HepG2 (cell line): Measurements from ENCODE around the gene SLC2A11. TPM values are rescaled to one million over a fixed set of nuclear protein-coding genes. Genes with fewer than 3 reads are reported as not detected.

ENCODE experiments used
- ATAC-seq: fragments of 200-7000 bp; cut with Tn5 transposase; 3 replicates; pipeline ENCODE4 v1.9.1; 2020; ENCODE audit warnings: mild to moderate bottlenecking, moderate library complexity
- BruUV-seq: library from RNA; stranded (reverse); fragments of 400-500 nt; replicated peaks from 2 replicates; lab custom pipeline; 2021; lab: Mats Ljungman, UMichigan
- CTCF ChIA-PET: fragments of 300-600 bp; formaldehyde crosslinking; extraction: SDS; loops from one replicate; lab custom pipeline; 2021; ENCODE audit warnings: low total read pairs, inconsistent platforms, low intra/inter-chr PET ratio; lab: Yijun Ruan, JAX
- POLR2A ChIA-PET: fragments of 350-600 bp; sonication (Branson Sonifier 250); formaldehyde crosslinking; loops from one replicate; lab custom pipeline; 2020; ENCODE audit warnings: antibody characterized with exemption, inconsistent platforms; lab: Yijun Ruan, JAX
- DNase-seq: peaks from one replicate; pipeline ENCODE4 v3.0.0-alpha.2; 2015; ENCODE audit warnings: low spot score
- FAIRE-seq: peaks from 3 replicates; lab custom pipeline; 2011; peaks lifted over from hg19 to GRCh38; lab: Jason Lieb, UNC
- H2AFZ ChIP-seq: one replicate; pipeline ENCODE4 v1.6.1; 2011; ENCODE audit warnings: low read length, inconsistent platforms
- H3K27ac ChIP-seq: fragments of 300-600 bp; 3 replicates; pipeline ENCODE4 v1.8.0; 2011; ENCODE audit warnings: mixed run types, mild to moderate bottlenecking, mixed read lengths, low read length, inconsistent platforms; ENCODE audit not compliant: insufficient read depth; ENCODE audit errors: extremely low read length
- H3K27me3 ChIP-seq, 2 experiments: fragments of 200-600 bp in 1 of 2; 2 replicates in 1 of 2; 3 replicates in 1 of 2; pipeline versions ENCODE4 v1.6.0 to v1.8.0; 2011; ENCODE audit warnings: low read length in 2 of 2, mild to moderate bottlenecking in 2 of 2, moderate library complexity in 2 of 2, inconsistent platforms in 1 of 2; ENCODE audit not compliant: insufficient read depth in 2 of 2, control insufficient read depth in 1 of 2
- H3K36me3 ChIP-seq, 2 experiments: fragments of 200-600 bp in 1 of 2; replicated peaks in 1 of 2; 2 replicates in 1 of 2; 3 replicates in 1 of 2; pipeline versions ENCODE4 v1.5.1 to v1.8.0; 2011; ENCODE audit warnings: low read length in 2 of 2, inconsistent platforms in 1 of 2; ENCODE audit not compliant: insufficient read depth in 2 of 2, control insufficient read depth in 1 of 2
- H3K4me1 ChIP-seq: 2 replicates; pipeline ENCODE4 v1.5.1; 2012; ENCODE audit warnings: low read length, inconsistent platforms; ENCODE audit not compliant: insufficient read depth
- H3K4me2 ChIP-seq: 2 replicates; pipeline ENCODE4 v1.6.0; 2011; ENCODE audit warnings: low read depth, low read length, inconsistent platforms
- H3K4me3 ChIP-seq, 3 experiments: fragments of 200-600 bp in 1 of 3; sonication (generic), shearing (Covaris generic) in 1 of 3; replicated peaks in 1 of 3; 2 replicates each; pipeline ENCODE4 v1.5.1; 2011 to 2016; ENCODE audit warnings: low read length in 3 of 3, inconsistent platforms in 2 of 3, low read depth in 2 of 3, mild to moderate bottlenecking in 2 of 3, control low read depth in 1 of 3, mixed read lengths in 1 of 3; ENCODE audit not compliant: insufficient read depth in 1 of 3
- H3K79me2 ChIP-seq: one replicate; pipeline ENCODE4 v1.6.1; 2011; ENCODE audit warnings: low read length, inconsistent platforms; ENCODE audit not compliant: insufficient read depth
- H3K9ac ChIP-seq: 2 replicates; pipeline ENCODE4 v1.6.0; 2011; ENCODE audit warnings: mild to moderate bottlenecking, low read depth, low read length, inconsistent platforms; ENCODE audit not compliant: insufficient read depth
- H3K9me3 ChIP-seq: 2 replicates; pipeline ENCODE4 v1.5.1; 2012; ENCODE audit warnings: mild to moderate bottlenecking, low read length
- H4K20me1 ChIP-seq: 2 replicates; pipeline ENCODE4 v1.6.0; 2011; ENCODE audit warnings: inconsistent platforms, mild to moderate bottlenecking, low read length, moderate library complexity; ENCODE audit not compliant: insufficient read depth
- AGO2 ChIP-seq: fragments of 200-400 bp; formaldehyde crosslinking; optimal IDR thresholded peaks from 2 replicates; pipeline ENCODE3; 2017; ENCODE audit warnings: mild to moderate bottlenecking, low read depth, low read length, moderate library complexity
- FOXO4 ChIP-seq: sonication (generic); formaldehyde crosslinking; conservative IDR thresholded peaks from 2 replicates; pipeline ENCODE4 v1.8.1; 2023; ENCODE audit warnings: missing genetic modification reagents
- GMEB1 ChIP-seq: sonication (generic); formaldehyde crosslinking; IDR thresholded peaks from 2 replicates; pipeline ENCODE4 v1.5.1; 2020; ENCODE audit warnings: missing genetic modification reagents, mild to moderate bottlenecking, borderline replicate concordance
- HNF4A ChIP-seq: sonication (generic); formaldehyde crosslinking; IDR thresholded peaks from 2 replicates; pipeline ENCODE4 v1.4.0; 2020; ENCODE audit warnings: missing genetic modification reagents
- MYC ChIP-seq: sonication (generic); formaldehyde crosslinking; IDR thresholded peaks from 2 replicates; pipeline ENCODE4 v1.9.0; 2021; ENCODE audit warnings: missing genetic modification reagents, borderline replicate concordance
- PHF5A ChIP-seq: IDR thresholded peaks from one replicate; pipeline ENCODE4 v1.6.1; 2018; ENCODE audit warnings: low read depth, missing genetic modification reagents; ENCODE audit not compliant: unreplicated experiment
- POLR2AphosphoS2 ChIP-seq: IDR thresholded peaks from 2 replicates; pipeline ENCODE4 v1.6.1; 2011; ENCODE audit warnings: low read depth, low read length, improper control_type of control experiment
- RARG ChIP-seq: sonication (generic); formaldehyde crosslinking; IDR thresholded peaks from 2 replicates; pipeline ENCODE4 v1.4.0; 2020; ENCODE audit warnings: low read depth, mild to moderate bottlenecking, missing genetic modification reagents
- ZSCAN21 ChIP-seq: sonication (generic); formaldehyde crosslinking; IDR thresholded peaks from 2 replicates; pipeline ENCODE4 v1.8.0; 2022; ENCODE audit warnings: mild to moderate bottlenecking, missing genetic modification reagents, moderate library complexity, borderline replicate concordance
- WGBS: methylation state at CpG from one replicate; pipeline ENCODE4 v1.1.6; 2017; ENCODE audit warnings: low lambda C conversion rate; 5-methylcytosine and 5-hydroxymethylcytosine counted together
- in situ Hi-C: cut with HindIII; loops from 2 replicates; pipeline ENCODE4 v1.10.0; 2017; ENCODE audit warnings: low pct_unique_long_range_greater_than_20kb; ENCODE audit not compliant: extremely low pct_ligation_motif_present
- intact Hi-C: fragments of 100-400 bp; cut with micrococcal nuclease; formaldehyde crosslinking; loops from one replicate; pipeline ENCODE4 v1.10.0; 2022; ENCODE audit not compliant: unreplicated experiment
- polyA plus RNA-seq, 8 experiments: library from polyadenylated mRNA; depleted of rRNA in 3 of 8; stranded (reverse) in 7 of 8; unstranded in 1 of 8; fragments of >200 nt; fragmentation: Illumina TruSeq in 4 of 8; extraction: Trizol in 4 of 8; gene quantifications; 2 replicates each; pipeline versions ENCODE4 v1.2.1 to v1.2.3, GENCODE V29; 2011 to 2016; ENCODE audit warnings: low read depth in 4 of 8, missing spikeins in 1 of 8, mixed read lengths in 1 of 8; ENCODE audit not compliant: insufficient read depth in 1 of 8
- total RNA-seq, 5 experiments: library from RNA; depleted of rRNA; stranded (reverse); fragments of >200 nt; fragmentation: Illumina TruSeq; extraction: Trizol; gene quantifications; 2 replicates each; pipeline ENCODE4 v1.2.3, GENCODE V29; 2016; ENCODE audit warnings: low read depth in 1 of 5
- TF ChIP-seq, protein P1 (sequence below): sonication (generic); formaldehyde crosslinking; IDR thresholded peaks from 2 replicates; pipeline ENCODE4 v1.4.0; 2020; ENCODE audit warnings: mild to moderate bottlenecking, missing genetic modification reagents

The SLC2A11 gene
- total and polyA plus RNA-seq, 2 of the 13 experiments (the other 11 are each of a cell fraction or from before 2014, with no cell fraction given), result 15.2 to 15.4 TPM

DNA sequence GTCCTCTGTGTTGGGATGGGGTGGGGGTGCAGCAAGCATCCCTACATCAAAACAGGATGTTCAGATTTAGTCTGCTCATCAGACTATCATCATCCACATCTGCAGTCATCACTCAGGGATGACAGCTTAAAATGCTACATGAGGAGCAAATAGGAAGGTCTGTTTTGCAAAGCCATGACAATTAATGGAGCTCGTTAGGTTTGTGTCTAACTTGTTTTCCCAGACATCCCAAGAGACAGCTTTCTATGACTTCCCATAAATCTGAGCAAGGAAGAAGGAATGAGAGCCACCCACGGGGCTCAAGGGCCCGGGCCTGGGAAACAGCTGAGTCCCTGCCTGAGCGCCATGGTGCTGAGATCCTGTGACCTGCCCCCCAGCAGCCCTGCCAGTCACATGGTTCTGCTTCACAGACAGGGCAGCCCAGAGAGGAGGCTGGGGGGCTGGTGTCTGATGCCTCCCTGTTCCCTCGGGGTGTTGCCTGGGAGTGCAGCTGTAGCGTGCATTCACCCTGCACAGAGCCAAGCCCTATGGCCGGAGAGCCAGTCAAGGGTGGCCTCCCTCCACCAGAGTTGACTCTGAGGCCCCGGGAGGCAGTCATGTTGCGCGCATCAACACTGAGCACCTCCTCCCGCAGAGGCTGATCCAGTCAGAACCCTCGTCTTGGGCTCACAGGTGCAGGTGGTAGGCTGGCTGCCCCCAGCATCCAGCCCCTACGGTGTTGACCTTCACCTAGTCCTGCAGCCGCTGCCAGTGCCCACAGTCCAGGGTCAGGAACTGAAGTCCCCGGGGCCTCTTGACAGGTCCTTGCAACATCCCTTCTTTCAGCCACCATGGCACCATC, 30.9 kb upstream of the SLC2A11 start:
- no peak overlapping the region for H2AFZ ChIP-seq
- ATAC-seq (peak; percentile 20), DNase-seq (no peak), FAIRE-seq (no peak)
- WGBS, result 90% methylated on average over 6 of the region's 15 CpGs
- BruUV-seq, result no TSS peak
- H3K79me2 ChIP-seq, result no peaks in the 10 kb centered on the region
- H3K27me3 ChIP-seq, result no peaks in the 10 kb centered on the region
- H3K4me3 ChIP-seq, result no peak overlapping the region
- peak; percentile 65 for TF ChIP-seq AGO2
- no peak for TF ChIP-seq PHF5A (CRISPR knock-in tag)
- TF ChIP-seq FOXO4 (CRISPR knock-in tag), result 0 out of 2 replicates have a peak, but pooled peaks have one; percentile 19
- peaks cover 58 to 84% of the 10 kb centered on the region in 2 experiments for H3K36me3 ChIP-seq
- no peak overlapping the region for H3K9ac ChIP-seq
- no peaks in the 10 kb centered on the region for H4K20me1 ChIP-seq
- H3K4me2 ChIP-seq, result no peak overlapping the region
- intact Hi-C loops (no loop called here), in situ Hi-C loops (loop anchor here (25.0 kb wide), 1 partner anchor 214 kb away; no protein-coding TSS in a partner anchor)
- ChIA-PET CTCF (no interaction called here), POLR2A (interaction anchor here (0.7 to 0.9 kb wide), 2 partner anchors 40 to 56 kb away, joined by 3 read pairs; partner anchors contain the start of gene SMARCB1)
- H3K27ac ChIP-seq, result peak overlapping the region; percentile 28
- H3K9me3 ChIP-seq, result no peaks in the 10 kb centered on the region
- peaks cover 24% of the 10 kb centered on the region for H3K4me1 ChIP-seq

DNA sequence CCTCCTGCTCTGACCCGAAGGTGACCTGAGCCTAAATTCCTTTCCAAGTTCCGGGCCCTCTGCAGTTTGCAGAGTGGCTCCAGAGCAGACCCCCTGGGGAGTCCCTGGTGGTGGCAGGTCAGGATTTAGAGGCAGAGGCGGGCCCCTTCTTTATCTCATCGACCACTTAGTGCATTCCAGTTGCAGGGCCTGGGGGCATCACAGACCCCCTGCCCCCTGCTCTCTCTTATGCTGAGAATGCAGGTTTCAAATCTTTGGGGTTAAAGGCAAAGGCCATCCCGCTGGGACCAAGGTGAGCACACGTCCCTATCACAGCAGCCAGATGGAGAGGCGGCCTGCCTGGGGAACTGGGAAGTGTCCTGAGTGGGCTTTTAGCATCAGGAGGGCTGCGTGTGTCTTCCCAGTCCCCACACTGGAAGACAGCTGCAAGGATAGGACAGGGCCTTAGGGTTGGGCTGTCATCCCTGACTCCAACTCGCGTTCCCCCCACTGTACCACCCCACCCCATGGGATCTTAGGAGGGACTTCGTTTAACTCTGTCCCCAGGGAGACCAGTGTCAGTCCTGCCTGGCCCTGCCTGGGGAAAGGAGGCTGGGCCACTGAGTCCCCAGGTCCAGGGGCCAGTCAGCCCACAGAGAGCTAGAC, 30.2 kb upstream of the SLC2A11 start:
- WGBS, result 94% methylated on average over 8 of the region's 11 CpGs
- Histone ChIP-seq H3K36me3 (peaks cover 56 to 86% of the 10 kb centered on the region in 2 experiments), H3K27ac (no peak overlapping the region), H3K4me3 (no peak overlapping the region), H3K9ac (no peak overlapping the region), H3K4me2 (no peak overlapping the region), H3K27me3 (no peaks in the 10 kb centered on the region), H3K9me3 (no peaks in the 10 kb centered on the region), H4K20me1 (no peaks in the 10 kb centered on the region), H2AFZ (no peak overlapping the region), H3K79me2 (no peaks in the 10 kb centered on the region), H3K4me1 (peaks cover 24% of the 10 kb centered on the region)
- ChIA-PET CTCF (no interaction called here), POLR2A (no interaction called here)
- in situ Hi-C loops (loop anchor here (25.0 kb wide), 1 partner anchor 215 kb away; no protein-coding TSS in a partner anchor), intact Hi-C loops (no loop called here)
- BruUV-seq, result no TSS peak
- DNase-seq (no peak), ATAC-seq (no peak), FAIRE-seq (no peak)
- TF ChIP-seq HNF4A (CRISPR knock-in tag) (no peak), POLR2AphosphoS2 (no peak), ZSCAN21 (CRISPR knock-in tag) (no peak), RARG (CRISPR knock-in tag) (no peak), GMEB1 (CRISPR knock-in tag) (no peak), MYC (CRISPR knock-in tag) (no peak)
- TF ChIP-seq, protein P1, sequence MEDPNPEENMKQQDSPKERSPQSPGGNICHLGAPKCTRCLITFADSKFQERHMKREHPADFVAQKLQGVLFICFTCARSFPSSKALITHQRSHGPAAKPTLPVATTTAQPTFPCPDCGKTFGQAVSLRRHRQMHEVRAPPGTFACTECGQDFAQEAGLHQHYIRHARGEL (CRISPR knock-in tag), result no peak
